ENCODE data around the gene L3MBTL4. TPM values are rescaled to one million over a fixed set of nuclear protein-coding genes. Genes with fewer than 3 reads are reported as not detected.

L3MBTL4 gene
- total and polyA plus RNA-seq, 7 donors, result 0.04 to 1.3 (median 0.22) TPM

DNA sequence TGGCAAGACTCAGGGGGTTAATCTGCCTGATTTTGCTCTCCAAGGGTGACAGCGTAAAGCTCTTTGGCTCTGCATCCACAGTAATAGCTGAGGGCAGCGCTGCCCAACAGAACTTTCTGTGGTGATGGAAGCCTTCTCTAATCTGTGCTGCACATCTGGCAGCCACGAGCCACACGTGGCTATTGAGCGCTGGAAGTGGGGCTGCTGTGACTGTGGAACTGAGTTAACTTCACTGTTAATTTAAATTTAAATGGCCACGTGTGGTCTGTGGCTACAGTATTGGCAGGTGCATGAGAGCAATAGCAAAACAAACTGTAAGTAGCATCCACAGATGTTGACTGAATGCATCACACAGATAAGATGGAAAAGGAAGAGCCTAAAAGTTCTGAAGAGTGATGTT, 472.1 kb downstream of the L3MBTL4 start:
- H3K36me3 ChIP-seq (ENCODE audit: insufficient read depth in 1 of 2, low read depth in 1 of 2), result no peaks in the 10 kb centered on the region
- intact Hi-C loops (cut with DNase I), result no loop called here
- H3K4me3 ChIP-seq, result no peak overlapping the region
- TF ChIP-seq CTCF (IDR thresholded peaks at IDR 0.05), result no peak
- H3K27ac ChIP-seq, result no peak overlapping the region
- DNase-seq (no peak), ATAC-seq (no peak)
- WGBS, 3 donors, result 26 to 37% (median 32%) methylated on average over 6 of the region's 6 CpGs
- no peaks in the 10 kb centered on the region for H3K9me3 ChIP-seq
- no peaks in the 10 kb centered on the region for H3K27me3 ChIP-seq (ENCODE audit: insufficient read depth in 3 of 3, low read length in 2 of 3)
- no peaks in the 10 kb centered on the region for H3K4me1 ChIP-seq

- DNase-seq, result no peak
- no peak overlapping the region for H3K4me3 ChIP-seq
- 49 to 68% (median 53%) methylated on average over 3 of the region's 3 CpGs for WGBS, 3 donors
- H3K36me3 ChIP-seq (ENCODE audit: insufficient read depth in 1 of 2, low read depth in 1 of 2), result no peaks in the 10 kb centered on the region
- no peak for TF ChIP-seq CTCF (IDR thresholded peaks at IDR 0.05)
- intact Hi-C loops (cut with DNase I), result no loop called here
- no peaks in the 10 kb centered on the region for H3K27me3 ChIP-seq (ENCODE audit: insufficient read depth in 3 of 3, low read length in 2 of 3)
- H3K9me3 ChIP-seq, result no peaks in the 10 kb centered on the region
- H3K4me1 ChIP-seq, result no peaks in the 10 kb centered on the region
- no peak for ATAC-seq
- no peak overlapping the region for H3K27ac ChIP-seq
Observed at GRCh38 chr18:5941890-5942289, 472.8 kb downstream of the L3MBTL4 start.

DNA sequence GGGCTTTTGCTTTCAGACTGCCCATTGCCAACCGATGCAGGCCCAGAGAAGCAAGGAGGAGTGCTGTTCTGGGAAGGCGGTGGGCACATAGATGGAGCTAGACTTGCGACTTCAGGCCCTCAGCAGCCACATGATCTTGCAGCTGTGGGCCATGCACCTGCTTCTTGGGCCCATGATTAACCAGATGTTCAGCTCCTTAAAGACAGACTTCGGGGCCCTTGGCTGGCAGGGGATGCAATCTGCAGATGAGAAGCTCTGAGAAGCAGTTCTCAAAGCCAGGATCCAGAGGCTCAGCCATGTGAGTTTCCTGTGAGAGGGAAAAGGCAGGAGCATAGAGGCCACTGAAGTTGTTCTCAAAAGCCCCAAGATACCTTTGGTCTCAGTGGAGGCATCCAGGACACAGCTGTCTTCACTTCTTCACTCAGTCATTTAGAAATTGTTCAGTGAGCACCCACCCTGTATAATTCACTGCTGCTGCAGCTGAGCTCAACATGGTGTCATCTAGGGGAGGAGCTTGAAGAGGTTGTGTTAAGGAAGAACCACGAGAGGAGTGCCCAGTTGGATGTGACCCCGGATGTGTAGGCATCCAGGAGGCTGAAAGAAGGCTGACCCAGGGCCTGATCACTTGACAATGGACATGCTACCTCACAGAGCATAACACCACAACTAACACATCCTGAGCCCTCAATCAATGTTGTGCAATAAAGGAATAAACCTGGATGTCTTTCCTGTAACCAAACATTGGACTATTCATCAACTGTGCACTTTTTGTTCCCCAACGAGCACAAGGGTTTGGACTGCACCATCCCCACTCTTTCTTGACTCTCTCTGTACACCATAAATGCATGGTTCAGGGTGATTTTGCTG, 474.7 kb downstream of the L3MBTL4 start:
- no peaks in the 10 kb centered on the region for H3K9me3 ChIP-seq
- TF ChIP-seq CTCF (IDR thresholded peaks at IDR 0.05), result no peak
- no peaks in the 10 kb centered on the region for H3K4me1 ChIP-seq
- ATAC-seq, result no peak
- H3K36me3 ChIP-seq (ENCODE audit: insufficient read depth in 1 of 2, low read depth in 1 of 2), result no peaks in the 10 kb centered on the region
- no peak for DNase-seq
- H3K4me3 ChIP-seq, result no peak overlapping the region
- intact Hi-C loops (cut with DNase I), result no loop called here
- H3K27me3 ChIP-seq (ENCODE audit: insufficient read depth in 3 of 3, low read length in 2 of 3), result no peaks in the 10 kb centered on the region
- WGBS, 3 donors, result 61 to 68% (median 64%) methylated on average over 7 of the region's 7 CpGs
- no peak overlapping the region for H3K27ac ChIP-seq

- Histone ChIP-seq H3K27me3 (ENCODE audit: insufficient read depth in 3 of 3, low read length in 2 of 3) (no peaks in the 10 kb centered on the region), H3K9me3 (no peaks in the 10 kb centered on the region), H3K4me3 (no peak overlapping the region), H3K36me3 (ENCODE audit: insufficient read depth in 1 of 2, low read depth in 1 of 2) (no peaks in the 10 kb centered on the region), H3K27ac (no peak overlapping the region), H3K4me1 (no peaks in the 10 kb centered on the region)
- TF ChIP-seq CTCF (IDR thresholded peaks at IDR 0.05), result no peak
- intact Hi-C loops (cut with DNase I), result no loop called here
- no peak for ATAC-seq
- DNase-seq, result no peak
- WGBS, 3 donors, result 84 to 90% (median 85%) methylated on average over 3 of the region's 3 CpGs
Observed at GRCh38 chr18:5937795-5938194, 476.9 kb downstream of the L3MBTL4 start.

DNA sequence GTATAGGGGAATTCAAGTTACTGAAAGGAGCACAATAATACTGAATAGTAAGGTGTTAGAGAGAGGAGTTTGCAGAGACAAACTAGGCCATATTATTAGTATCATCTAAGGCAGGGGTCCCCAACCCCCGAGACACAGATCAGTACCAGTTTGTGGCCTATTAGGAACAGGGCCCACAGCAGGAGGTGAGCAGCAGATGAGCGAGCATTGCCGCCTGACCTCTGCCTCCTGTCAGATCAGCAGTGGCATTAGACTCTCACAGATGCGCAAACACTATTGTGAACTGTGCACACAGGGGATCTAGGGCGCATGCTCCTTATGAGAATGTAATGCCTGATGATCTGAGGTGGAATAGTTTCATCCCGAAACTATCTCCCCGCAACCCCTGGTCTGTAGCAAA, 477.6 kb downstream of the L3MBTL4 start:
- H3K4me1 ChIP-seq, result no peaks in the 10 kb centered on the region
- no peak overlapping the region for H3K4me3 ChIP-seq
- intact Hi-C loops (cut with DNase I), result no loop called here
- H3K27me3 ChIP-seq (ENCODE audit: insufficient read depth in 3 of 3, low read length in 2 of 3), result no peaks in the 10 kb centered on the region
- DNase-seq (no peak), ATAC-seq (no peak)
- 90 to 93% (median 92%) methylated on average over 7 of the region's 7 CpGs for WGBS, 3 donors
- TF ChIP-seq CTCF (IDR thresholded peaks at IDR 0.05), result no peak
- no peaks in the 10 kb centered on the region for H3K36me3 ChIP-seq (ENCODE audit: insufficient read depth in 1 of 2, low read depth in 1 of 2)
- no peaks in the 10 kb centered on the region for H3K9me3 ChIP-seq
- H3K27ac ChIP-seq, result no peak overlapping the region
